GM10248 (cell line): Measurements from ENCODE around the gene TPPP.

Experiments
- CTCF ChIA-PET: fragments of 300-600 bp; sonication (Branson Sonifier 250); formaldehyde crosslinking; extraction: SDS; loops from one replicate; lab custom pipeline; 2021; ENCODE audit warnings: antibody characterized with exemption; lab: Yijun Ruan, JAX
- POLR2A ChIA-PET: fragments of 350-650 bp; sonication (Branson Sonifier 250); formaldehyde crosslinking; extraction: SDS; loops from one replicate; lab custom pipeline; 2020; ENCODE audit warnings: antibody characterized with exemption; lab: Yijun Ruan, JAX
- DNase-seq: peaks from one replicate; pipeline ENCODE4 v3.0.0; 2012; ENCODE audit errors: extremely low spot score
- CTCF ChIP-seq: IDR thresholded peaks from 2 replicates; pipeline ENCODE4 v1.5.1; 2012; ENCODE audit warnings: mild to moderate bottlenecking, low read depth; ENCODE audit errors: extremely low read depth, missing control alignments, control extremely low read depth

The TPPP gene

GRCh38 chr5:642481-642880 is 50.7 kb downstream of the TPPP start:
- DNase-seq = no peak
- TF ChIP-seq CTCF = no peak
- ChIA-PET CTCF (interaction anchor here (2.1 kb wide), 1 partner anchor 11 kb away, joined by 5 read pairs; no protein-coding TSS in a partner anchor), POLR2A (no interaction called here)

- ChIA-PET POLR2A (no interaction called here), CTCF (interaction anchor here (1.0 kb wide), 1 partner anchor 13 kb away, joined by 3 read pairs; no protein-coding TSS in a partner anchor)
- no peak for DNase-seq
- no peak for TF ChIP-seq CTCF
Measured at GRCh38 chr5:641331-641765, 51.8 kb downstream of the TPPP start.

GRCh38 chr5:640461-641330 is 52.5 kb downstream of the TPPP start:
- no peak for DNase-seq
- POLR2A ChIA-PET = no interaction called here
- CTCF ChIA-PET = interaction anchor here (0.9 to 1.0 kb wide), 2 partner anchors 14 kb away, joined by 3 read pairs; no protein-coding TSS in a partner anchor

GRCh38 chr5:639584-640213 is 53.5 kb downstream of the TPPP start:
- CTCF ChIA-PET = interaction anchor here (0.9 kb wide), 1 partner anchor 15 kb away, joined by 3 read pairs; no protein-coding TSS in a partner anchor
- DNase-seq = no peak
- TF ChIP-seq CTCF = no peak
- POLR2A ChIA-PET = no interaction called here

More at GRCh38 chr5:640461-641330, 52.5 kb downstream of the TPPP start:
- TF ChIP-seq CTCF = no peak

- DNase-seq = no peak
- no peak for TF ChIP-seq CTCF
- ChIA-PET CTCF (no interaction called here), POLR2A (no interaction called here)
Measured at GRCh38 chr5:639253-639530, 54.0 kb downstream of the TPPP start.

- no peak for DNase-seq
- no peak for TF ChIP-seq CTCF
- CTCF ChIA-PET = no interaction called here
- POLR2A ChIA-PET = no interaction called here
Measured at GRCh38 chr5:638501-639252, 54.5 kb downstream of the TPPP start.
